NCI-H82 treated with DMSO at 0.1 percent for 48 hours (cell line): ENCODE measurements around the gene SLFNL1.

Source experiments
- DNase-seq: peaks from one replicate; lab custom pipeline; 2025; ENCODE audit not compliant: unreplicated experiment; lab: John Stamatoyannopoulos, UW

The SLFNL1 gene

GRCh38 chr1:41021526-41022308, at the start of gene SLFNL1:
SLFNL1 (minus strand) TSS chr1:41021725; CDS start chr1:41020660, 1,065 bp downstream.
- no peak for DNase-seq

GRCh38 chr1:41056907-41057306, 35.4 kb upstream of the SLFNL1 start:
- no peak for DNase-seq

GRCh38 chr1:41053316-41053715, 31.8 kb upstream of the SLFNL1 start:
- DNase-seq: no peak

DNA sequence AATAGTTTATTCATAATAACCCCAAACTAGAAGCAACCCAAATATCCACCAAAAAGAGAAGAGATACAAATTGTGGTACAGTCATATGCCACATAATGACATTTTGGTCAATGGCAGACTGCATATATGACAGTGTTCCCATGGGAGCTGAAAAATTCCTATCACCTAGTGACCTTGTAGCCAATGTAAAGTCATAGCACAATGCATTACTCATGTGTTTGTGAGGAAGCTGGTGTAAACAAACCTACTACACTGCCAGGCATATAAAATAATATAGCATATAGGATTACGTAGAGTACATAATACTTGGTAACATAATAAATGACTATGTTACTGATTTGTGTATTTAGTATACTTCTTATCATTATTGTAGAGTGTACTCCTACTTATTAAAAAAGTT, 29.5 kb upstream of the SLFNL1 start:
- no peak for DNase-seq

GRCh38 chr1:41048540-41048939, 27.0 kb upstream of the SLFNL1 start:
- DNase-seq: no peak

DNA sequence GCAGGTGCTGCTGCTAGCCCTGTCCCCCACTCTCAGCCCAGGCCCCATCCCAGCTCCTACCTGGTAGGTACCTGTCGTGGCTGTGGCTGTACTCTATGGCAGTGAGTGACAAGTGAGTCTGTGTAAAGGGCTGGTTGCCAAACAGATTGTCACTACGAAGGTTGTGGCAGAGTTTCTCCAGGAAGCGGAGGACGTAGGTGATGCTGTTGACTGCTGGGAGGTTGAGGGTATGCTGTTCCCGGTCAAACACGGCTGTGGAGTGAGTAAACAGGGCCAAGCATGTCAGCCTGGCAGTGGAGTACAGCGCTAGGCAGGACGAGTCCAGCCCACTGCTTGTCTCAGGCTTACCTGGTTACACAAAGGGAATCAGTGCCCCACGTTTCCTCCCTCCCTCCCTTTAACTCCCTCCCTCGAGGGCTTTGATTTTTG, 24.8 kb upstream of the SLFNL1 start:
- DNase-seq: no peak

- no peak for DNase-seq
Measured at GRCh38 chr1:41045740-41046139, 24.2 kb upstream of the SLFNL1 start.

- no peak for DNase-seq
Measured at GRCh38 chr1:41044187-41044586, 22.7 kb upstream of the SLFNL1 start.

- no peak for DNase-seq
Measured at GRCh38 chr1:41041614-41042270, 20.2 kb upstream of the SLFNL1 start.

DNA sequence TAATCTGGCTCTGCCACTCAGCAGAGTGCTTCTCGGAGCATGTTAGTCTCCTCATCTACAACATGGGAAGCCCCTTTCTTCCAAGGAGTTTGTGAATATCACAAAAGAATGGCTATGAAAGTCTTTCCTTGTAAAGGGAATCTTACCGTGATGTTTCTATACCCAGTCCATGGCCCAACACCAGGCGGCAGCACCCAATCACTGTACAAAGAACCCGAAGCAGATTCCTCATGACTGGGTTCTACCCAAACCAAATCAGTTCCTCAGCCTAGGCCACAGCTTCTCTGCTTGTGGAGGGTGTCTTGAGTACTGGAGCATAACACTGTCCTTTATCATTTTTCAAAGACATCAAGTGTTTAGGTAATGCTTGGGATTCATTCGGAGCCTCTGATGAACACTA, 16.6 kb upstream of the SLFNL1 start:
- no peak for DNase-seq

GRCh38 chr1:41037116-41037903, 15.8 kb upstream of the SLFNL1 start:
- DNase-seq: no peak

- DNase-seq: no peak
Measured at GRCh38 chr1:41033272-41033671, 11.7 kb upstream of the SLFNL1 start.

GRCh38 chr1:41032147-41032546, 10.6 kb upstream of the SLFNL1 start:
- no peak for DNase-seq

- no peak for DNase-seq
Measured at GRCh38 chr1:41030872-41031616, 9.5 kb upstream of the SLFNL1 start.

- DNase-seq: no peak
Measured at GRCh38 chr1:41028034-41028642, 6.6 kb upstream of the SLFNL1 start.

DNA sequence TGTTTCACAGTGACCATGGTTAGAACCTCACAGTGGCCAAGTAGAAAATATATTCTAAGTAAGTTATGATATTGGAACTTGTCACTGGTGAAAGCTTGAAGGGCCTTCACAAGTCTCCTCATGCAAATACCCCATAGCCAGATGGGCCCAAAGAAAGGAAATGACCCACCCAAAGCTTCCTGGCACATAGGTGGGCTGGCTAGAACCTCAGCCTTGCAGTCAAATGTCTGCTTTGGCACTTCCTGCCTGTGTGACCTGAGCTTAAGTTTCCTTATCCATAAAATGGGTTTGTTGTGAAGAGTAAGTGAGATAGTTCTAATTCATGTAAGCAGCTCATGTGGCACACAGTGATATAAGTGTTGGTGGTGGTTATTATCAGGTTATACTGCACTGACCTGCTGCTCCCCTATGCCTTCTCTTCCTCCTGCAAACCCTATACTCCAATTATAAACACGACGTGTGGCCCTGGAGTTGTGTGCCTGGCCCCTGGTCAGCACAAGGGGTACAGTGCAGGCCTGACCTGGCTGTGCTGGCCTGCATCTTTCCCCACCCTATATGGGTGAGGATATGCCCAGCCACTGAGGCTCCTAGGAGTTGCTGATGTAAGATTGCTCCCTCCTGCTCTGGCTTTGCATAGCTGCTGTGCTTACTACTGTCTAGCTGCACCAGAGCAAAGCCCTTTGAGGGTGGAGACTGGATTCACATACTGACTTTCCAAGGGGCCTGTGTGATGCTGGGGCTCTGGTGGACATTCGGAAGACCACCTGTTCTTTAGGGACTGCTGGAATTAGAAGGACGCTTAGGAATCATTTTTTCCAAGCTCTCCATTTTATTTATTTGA, 4.7 kb upstream of the SLFNL1 start:
- no peak for DNase-seq

GRCh38 chr1:41024953-41025352, 3.4 kb upstream of the SLFNL1 start:
- DNase-seq: no peak

GRCh38 chr1:41023279-41023990, 1.9 kb upstream of the SLFNL1 start:
- no peak for DNase-seq

GRCh38 chr1:41022424-41022823, 899 bp upstream of the SLFNL1 start:
- no peak for DNase-seq
